Cardiac septum (tissue), 1 donor: Measurements from ENCODE around the gene RPS6KA5. TPM values are rescaled to one million over a fixed set of nuclear protein-coding genes. Genes with fewer than 3 reads are reported as not detected.
"Not testable (repeated sequence)": the region's sequence is repeated elsewhere in the genome, so short reads cannot be mapped to it uniquely, and the experiment has no call there.

Experiments
- DNase-seq: peaks from one replicate; pipeline ENCODE4 v3.0.0-alpha.2; 2020; ENCODE audit warnings: low spot score
- intact Hi-C: fragments of 100-400 bp; cut with DNase I; formaldehyde crosslinking; loops from one replicate; pipeline ENCODE4 v1.14.0; 2022
- total RNA-seq: library from RNA; stranded (reverse); fragmentation: NEBNext Ultra II Directional; extraction: Animal tissue kit (Norgen Biotek cat#: 25700); gene quantifications from one replicate; pipeline ENCODE4 v1.2.1, GENCODE V29; 2021
- donor health status: DM: no; HTN: no; CAD: no.

RPS6KA5 gene
- total RNA-seq, 1 donor from 2014 or later = 3.8 TPM

GRCh38 chr14:90894241-90894640, 166.2 kb downstream of the RPS6KA5 start:
- DNase-seq = no peak
- intact Hi-C loops = loop anchor here (10.0 kb wide), 1 partner anchor 129 kb away; no protein-coding TSS in a partner anchor

- DNase-seq = no peak
- intact Hi-C loops = loop anchor here (10.0 kb wide), 1 partner anchor 129 kb away; no protein-coding TSS in a partner anchor
These were observed 166.9 kb downstream of the RPS6KA5 start for GRCh38 chr14:90893510-90893909.

GRCh38 chr14:90892970-90893369, 167.5 kb downstream of the RPS6KA5 start:
- intact Hi-C loops = loop anchor here (10.0 kb wide), 1 partner anchor 128 kb away; no protein-coding TSS in a partner anchor
- no peak for DNase-seq

- intact Hi-C loops = loop anchor here (10.0 kb wide), 1 partner anchor 127 kb away; no protein-coding TSS in a partner anchor
These were observed 169.1 kb downstream of the RPS6KA5 start for GRCh38 chr14:90891326-90891725.

GRCh38 chr14:90890322-90891020, 170.0 kb downstream of the RPS6KA5 start:
- no peak for DNase-seq
- intact Hi-C loops = loop anchor here (10.0 kb wide), 1 partner anchor 126 kb away; no protein-coding TSS in a partner anchor

More at GRCh38 chr14:90891326-90891725, 169.1 kb downstream of the RPS6KA5 start:
- DNase-seq = no peak

- no peak for DNase-seq
- intact Hi-C loops = no loop called here
These were observed 174.1 kb downstream of the RPS6KA5 start for GRCh38 chr14:90886297-90886815.

GRCh38 chr14:90883782-90884181, 176.7 kb downstream of the RPS6KA5 start:
- DNase-seq = no peak
- intact Hi-C loops = no loop called here

- intact Hi-C loops = no loop called here
These were observed 177.2 kb downstream of the RPS6KA5 start for GRCh38 chr14:90883197-90883596.

GRCh38 chr14:90880282-90880681, 180.2 kb downstream of the RPS6KA5 start:
- no peak for DNase-seq

More at GRCh38 chr14:90883197-90883596, 177.2 kb downstream of the RPS6KA5 start:
- no peak for DNase-seq

GRCh38 chr14:90874599-90874998, 185.8 kb downstream of the RPS6KA5 start:
- intact Hi-C loops = no loop called here

More at GRCh38 chr14:90880282-90880681, 180.2 kb downstream of the RPS6KA5 start:
- intact Hi-C loops = no loop called here

GRCh38 chr14:90871605-90872233, 188.7 kb downstream of the RPS6KA5 start:
- DNase-seq = no peak
- intact Hi-C loops = no loop called here

More at GRCh38 chr14:90874599-90874998, 185.8 kb downstream of the RPS6KA5 start:
- no peak for DNase-seq

GRCh38 chr14:90870950-90871604, 189.4 kb downstream of the RPS6KA5 start:
- intact Hi-C loops = no loop called here
- no peak for DNase-seq

- intact Hi-C loops = no loop called here
- DNase-seq = no peak
These were observed 192.9 kb downstream of the RPS6KA5 start for GRCh38 chr14:90867501-90867900.

GRCh38 chr14:90866833-90867232, 193.6 kb downstream of the RPS6KA5 start:
- intact Hi-C loops = no loop called here
- DNase-seq = no peak

GRCh38 chr14:90864741-90865140, 195.7 kb downstream of the RPS6KA5 start:
- intact Hi-C loops = no loop called here

GRCh38 chr14:90858511-90858910, 201.9 kb downstream of the RPS6KA5 start:
- intact Hi-C loops = no loop called here
- DNase-seq = no peak

More at GRCh38 chr14:90864741-90865140, 195.7 kb downstream of the RPS6KA5 start:
- no peak for DNase-seq

GRCh38 chr14:90857866-90858265, 202.6 kb downstream of the RPS6KA5 start:
- intact Hi-C loops = no loop called here
- DNase-seq = no peak

GRCh38 chr14:90856115-90856514, 204.3 kb downstream of the RPS6KA5 start:
- intact Hi-C loops, DNase-seq: not testable (repeated sequence)

- intact Hi-C loops = no loop called here
- DNase-seq = no peak
These were observed 207.3 kb downstream of the RPS6KA5 start for GRCh38 chr14:90853116-90853515.
